ENCODE results near the gene SPRY1. TPM values are rescaled to one million over a fixed set of nuclear protein-coding genes. Genes with fewer than 3 reads are reported as not detected.

SPRY1 gene
- total RNA-seq, 1 experiment from 2014 or later = 76.3 TPM

DNA sequence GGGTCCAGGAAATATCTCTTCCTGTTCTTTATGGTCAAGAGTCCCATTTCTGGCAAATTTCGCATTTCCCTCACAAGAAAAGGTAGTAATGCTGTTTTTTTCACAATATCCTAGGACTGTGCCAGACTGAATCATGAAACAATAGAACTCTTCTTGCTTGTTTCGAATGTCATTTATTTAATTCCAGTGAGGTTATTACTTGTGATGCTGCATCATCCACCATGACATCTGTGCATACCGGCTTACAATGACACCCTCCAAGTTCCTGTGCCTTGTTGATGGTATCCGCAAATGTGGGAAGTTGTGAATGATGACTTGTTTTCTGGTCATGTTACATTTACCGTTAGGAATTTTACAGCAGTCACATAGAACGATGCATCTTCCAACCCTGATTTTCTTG, 42.9 kb upstream of the SPRY1 start:
- TF ChIP-seq, protein P1, sequence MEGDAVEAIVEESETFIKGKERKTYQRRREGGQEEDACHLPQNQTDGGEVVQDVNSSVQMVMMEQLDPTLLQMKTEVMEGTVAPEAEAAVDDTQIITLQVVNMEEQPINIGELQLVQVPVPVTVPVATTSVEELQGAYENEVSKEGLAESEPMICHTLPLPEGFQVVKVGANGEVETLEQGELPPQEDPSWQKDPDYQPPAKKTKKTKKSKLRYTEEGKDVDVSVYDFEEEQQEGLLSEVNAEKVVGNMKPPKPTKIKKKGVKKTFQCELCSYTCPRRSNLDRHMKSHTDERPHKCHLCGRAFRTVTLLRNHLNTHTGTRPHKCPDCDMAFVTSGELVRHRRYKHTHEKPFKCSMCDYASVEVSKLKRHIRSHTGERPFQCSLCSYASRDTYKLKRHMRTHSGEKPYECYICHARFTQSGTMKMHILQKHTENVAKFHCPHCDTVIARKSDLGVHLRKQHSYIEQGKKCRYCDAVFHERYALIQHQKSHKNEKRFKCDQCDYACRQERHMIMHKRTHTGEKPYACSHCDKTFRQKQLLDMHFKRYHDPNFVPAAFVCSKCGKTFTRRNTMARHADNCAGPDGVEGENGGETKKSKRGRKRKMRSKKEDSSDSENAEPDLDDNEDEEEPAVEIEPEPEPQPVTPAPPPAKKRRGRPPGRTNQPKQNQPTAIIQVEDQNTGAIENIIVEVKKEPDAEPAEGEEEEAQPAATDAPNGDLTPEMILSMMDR (conservative IDR thresholded peaks at IDR 0.05) = no peak
- no peaks in the 10 kb centered on the region for H3K79me2 ChIP-seq (ENCODE audit: insufficient read depth, low read length)
- no peak overlapping the region for H3K23ac ChIP-seq (ENCODE audit: insufficient read length, low read depth, low read length)
- H4K5ac ChIP-seq (ENCODE audit: insufficient read length, low read depth, low read length) = no peak overlapping the region
- H3K9me3 ChIP-seq (ENCODE audit: control insufficient read depth, low read depth, low read length) = no peaks in the 10 kb centered on the region
- Mint-ChIP-seq H3K4me3 (no peak overlapping the region), H3K27me3 (ENCODE audit: low read depth) (no peaks in the 10 kb centered on the region), H3K4me1 (peaks cover 20 to 22% of the 10 kb centered on the region in 2 experiments), H3K27ac (no peak overlapping the region), H3K36me3 (ENCODE audit: insufficient read depth in 1 of 3, low read depth in 3 of 3) (no peaks in the 10 kb centered on the region; a peak in 2 of 7 replicates), H3K9me3 (no peaks in the 10 kb centered on the region; a peak in 1 of 5 replicates)
- H3K18ac ChIP-seq (ENCODE audit: insufficient read length, low read depth, low read length) = no peak overlapping the region
- no peak overlapping the region for H2BK12ac ChIP-seq (ENCODE audit: insufficient read length, low read depth, low read length)
- no peak overlapping the region for H3K4ac ChIP-seq (ENCODE audit: low read depth, low read length)
- H3K9ac ChIP-seq (ENCODE audit: extremely low read depth, insufficient read length, low read length) = no peak overlapping the region
- no peaks in the 10 kb centered on the region for H3K23me2 ChIP-seq (ENCODE audit: insufficient read length, low read depth, low read length, poor library complexity, severe bottlenecking)
- no peak overlapping the region for H2BK20ac ChIP-seq (ENCODE audit: low read depth, low read length, poor library complexity, severe bottlenecking)
- no peak overlapping the region for H2BK5ac ChIP-seq (ENCODE audit: insufficient read length, low read length)
- no peak overlapping the region for H3K14ac ChIP-seq (ENCODE audit: insufficient read depth, low read length)
- H2AK5ac ChIP-seq (ENCODE audit: insufficient read length, low read length) = no peak overlapping the region
- no peak overlapping the region for H3K56ac ChIP-seq (ENCODE audit: insufficient read length, low read depth, low read length)
- H2BK120ac ChIP-seq (ENCODE audit: low read depth, low read length, poor library complexity, severe bottlenecking) = no peak overlapping the region
- H2AFZ ChIP-seq (ENCODE audit: low read length) = no peak overlapping the region
- no peaks in the 10 kb centered on the region for H3K4me1 ChIP-seq (ENCODE audit: insufficient read depth, low read length)
- no peak overlapping the region for H3K27ac ChIP-seq (ENCODE audit: insufficient read length, low read depth, low read length)
- no peak overlapping the region for H4K8ac ChIP-seq (replicated peaks; ENCODE audit: insufficient read length, low read depth, low read length)
- H4K20me1 ChIP-seq (ENCODE audit: control insufficient read depth, insufficient read depth, insufficient read length) = no peaks in the 10 kb centered on the region
- H3K79me1 ChIP-seq (ENCODE audit: insufficient read depth, low read depth, low read length, poor library complexity, severe bottlenecking) = no peaks in the 10 kb centered on the region
- H3T11ph ChIP-seq (ENCODE audit: low read length) = no peak overlapping the region
- WGBS (ENCODE audit: extremely low coverage, insufficient read length, low lambda C conversion rate) = no CpG with 5 or more reads among the region's 6 CpGs
- H2BK15ac ChIP-seq (ENCODE audit: low read depth, low read length) = no peak overlapping the region
- H4K91ac ChIP-seq (ENCODE audit: insufficient read length, low read depth, low read length) = no peak overlapping the region
- no peaks in the 10 kb centered on the region; the same call in 1 of the 2 replicates for H3K27me3 ChIP-seq (ENCODE audit: insufficient read depth, low read length)
- no peak for DNase-seq
- no peak overlapping the region for H3K4me2 ChIP-seq (ENCODE audit: insufficient read depth, insufficient read length, low read length)

Measured in H9 (cell line).